Measurements from ENCODE around the gene NPTX1.

DNA sequence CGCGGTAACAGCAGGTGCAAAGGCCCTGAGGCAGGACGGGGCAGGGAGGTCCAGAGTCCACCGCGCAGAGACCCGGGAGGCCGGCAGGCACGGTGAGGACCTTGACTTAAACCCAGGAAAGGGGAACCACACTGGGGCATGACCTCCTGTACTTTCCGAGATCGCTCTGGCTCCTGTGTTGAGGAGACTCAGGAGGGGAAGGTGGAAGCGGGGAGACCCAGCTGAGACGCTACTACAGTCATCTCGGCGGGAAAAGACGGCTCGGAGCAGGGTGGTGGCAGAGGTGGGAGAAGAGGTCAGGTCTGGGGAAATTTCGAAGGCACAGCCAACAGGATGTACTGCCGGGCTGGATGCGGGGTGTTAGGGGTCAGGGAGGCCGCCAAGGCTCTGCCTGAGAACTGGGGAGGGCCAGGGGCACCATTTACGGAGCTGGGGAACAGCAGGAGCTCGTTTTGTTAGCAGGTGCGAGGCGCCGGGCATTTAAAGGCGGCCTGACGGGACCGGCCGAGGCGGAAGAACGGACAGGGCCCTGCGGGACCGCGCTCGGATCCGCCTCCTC, 22.3 kb downstream of the NPTX1 start:
- TF ChIP-seq CTCF (IDR thresholded peaks at IDR 0.05) = no peak
- no peak for TF ChIP-seq EZH2 (IDR thresholded peaks at IDR 0.05; ENCODE audit: borderline replicate concordance, insufficient read depth, low read depth, low read length, poor library complexity, severe bottlenecking)
